Activated CD4-positive, alpha-beta memory T cell treated with anti-CD3 and anti-CD28 coated beads for 36 hours (primary cell): ENCODE results near the gene HMGB1. TPM values are rescaled to one million over a fixed set of nuclear protein-coding genes. Genes with fewer than 3 reads are reported as not detected.

Source experiments
- CTCF ChIA-PET: fragments of 350-600 bp; sonication (Branson Sonifier 250); formaldehyde crosslinking; loops from one replicate; lab custom pipeline; 2021; ENCODE audit warnings: antibody characterized with exemption, inconsistent platforms; lab: Charles Lee
- POLR2A ChIA-PET: fragments of 350-600 bp; sonication (Branson Sonifier 250); formaldehyde crosslinking; loops from one replicate; lab custom pipeline; 2021; ENCODE audit warnings: antibody characterized with exemption; lab: Charles Lee
- DNase-seq: peaks from one replicate; pipeline ENCODE4 v3.0.0-alpha.2; 2020
- H3K27ac Mint-ChIP-seq: one replicate; pipeline ENCODE4 v1.8.0; 2021; ENCODE audit warnings: mixed read lengths
- H3K27me3 Mint-ChIP-seq: one replicate; pipeline ENCODE4 v1.8.0; 2021; ENCODE audit warnings: mixed read lengths
- H3K36me3 Mint-ChIP-seq: one replicate; pipeline ENCODE4 v1.8.0; 2021; ENCODE audit warnings: mixed read lengths
- H3K4me1 Mint-ChIP-seq: one replicate; pipeline ENCODE4 v1.8.0; 2021; ENCODE audit warnings: low read depth, mixed read lengths
- H3K4me3 Mint-ChIP-seq: one replicate; pipeline ENCODE4 v1.8.0; 2021; ENCODE audit warnings: mild to moderate bottlenecking, mixed read lengths
- H3K9me3 Mint-ChIP-seq: one replicate; pipeline ENCODE4 v1.8.0; 2021; ENCODE audit warnings: mixed read lengths
- intact Hi-C: fragments of 100-400 bp; cut with micrococcal nuclease; formaldehyde crosslinking; loops from one replicate; pipeline ENCODE4 v1.15.1; 2023
- total RNA-seq, 2 experiments: library from RNA; stranded (reverse); gene quantifications; one replicate each; pipeline ENCODE4 v1.2.3, GENCODE V29; 2021

HMGB1 gene
- total RNA-seq, 2 experiments from 2014 or later = 689 to 693 TPM

- no peaks in the 10 kb centered on the region for H3K4me1 Mint-ChIP-seq
- H3K27me3 Mint-ChIP-seq = no peaks in the 10 kb centered on the region
- no peak overlapping the region for H3K27ac Mint-ChIP-seq
- no peaks in the 10 kb centered on the region for H3K36me3 Mint-ChIP-seq
- no peak overlapping the region for H3K4me3 Mint-ChIP-seq
- intact Hi-C loops = no loop called here
- H3K9me3 Mint-ChIP-seq = no peaks in the 10 kb centered on the region
- POLR2A ChIA-PET = no interaction called here
- CTCF ChIA-PET = interaction anchor here (0.7 kb wide), 1 partner anchor 93 kb away, joined by 3 read pairs; no protein-coding TSS in a partner anchor
- DNase-seq = no peak
Measured at GRCh38 chr13:30486230-30487074, 20.7 kb upstream of the HMGB1 start.

GRCh38 chr13:30481241-30481760, 15.6 kb upstream of the HMGB1 start:
- ChIA-PET POLR2A (no interaction called here), CTCF (no interaction called here)
- H3K4me3 Mint-ChIP-seq = no peak overlapping the region
- no peaks in the 10 kb centered on the region for H3K36me3 Mint-ChIP-seq
- intact Hi-C loops = no loop called here
- H3K9me3 Mint-ChIP-seq = no peaks in the 10 kb centered on the region
- no peak for DNase-seq
- H3K4me1 Mint-ChIP-seq = no peaks in the 10 kb centered on the region
- no peak overlapping the region for H3K27ac Mint-ChIP-seq
- H3K27me3 Mint-ChIP-seq = no peaks in the 10 kb centered on the region

- H3K4me1 Mint-ChIP-seq = no peaks in the 10 kb centered on the region
- ChIA-PET POLR2A (no interaction called here), CTCF (no interaction called here)
- no peak overlapping the region for H3K27ac Mint-ChIP-seq
- intact Hi-C loops = no loop called here
- no peak overlapping the region for H3K4me3 Mint-ChIP-seq
- DNase-seq = no peak
- no peaks in the 10 kb centered on the region for H3K9me3 Mint-ChIP-seq
- no peaks in the 10 kb centered on the region for H3K36me3 Mint-ChIP-seq
- no peaks in the 10 kb centered on the region for H3K27me3 Mint-ChIP-seq
Measured at GRCh38 chr13:30480292-30480950, 14.7 kb upstream of the HMGB1 start.

GRCh38 chr13:30479883-30480219, 14.1 kb upstream of the HMGB1 start:
- CTCF ChIA-PET = no interaction called here
- DNase-seq = no peak

GRCh38 chr13:30479154-30479882, 13.6 kb upstream of the HMGB1 start:
- Mint-ChIP-seq H3K4me3 (no peak overlapping the region), H3K9me3 (no peaks in the 10 kb centered on the region), H3K36me3 (no peaks in the 10 kb centered on the region), H3K27ac (no peak overlapping the region), H3K4me1 (no peaks in the 10 kb centered on the region), H3K27me3 (no peaks in the 10 kb centered on the region)
- intact Hi-C loops = no loop called here
- ChIA-PET CTCF (no interaction called here), POLR2A (no interaction called here)
- no peak for DNase-seq

More at GRCh38 chr13:30479883-30480219, 14.1 kb upstream of the HMGB1 start:
- H3K4me3 Mint-ChIP-seq = no peak overlapping the region
- intact Hi-C loops = no loop called here
- no peak overlapping the region for H3K27ac Mint-ChIP-seq
- no peaks in the 10 kb centered on the region for H3K9me3 Mint-ChIP-seq
- no peaks in the 10 kb centered on the region for H3K36me3 Mint-ChIP-seq
- no peaks in the 10 kb centered on the region for H3K4me1 Mint-ChIP-seq
- POLR2A ChIA-PET = no interaction called here
- no peaks in the 10 kb centered on the region for H3K27me3 Mint-ChIP-seq

- POLR2A ChIA-PET = no interaction called here
- CTCF ChIA-PET = interaction anchor here (1.3 kb wide), 1 partner anchor 388 kb away, joined by 3 read pairs; no protein-coding TSS in a partner anchor
- DNase-seq = no peak
- intact Hi-C loops = no loop called here
- H3K27ac Mint-ChIP-seq = no peak overlapping the region
- no peaks in the 10 kb centered on the region for H3K4me1 Mint-ChIP-seq
- no peaks in the 10 kb centered on the region for H3K27me3 Mint-ChIP-seq
- H3K9me3 Mint-ChIP-seq = no peaks in the 10 kb centered on the region
- H3K36me3 Mint-ChIP-seq = no peaks in the 10 kb centered on the region
- H3K4me3 Mint-ChIP-seq = no peak overlapping the region
Measured at GRCh38 chr13:30477346-30478195, 11.8 kb upstream of the HMGB1 start.

- no peak overlapping the region for H3K4me3 Mint-ChIP-seq
- POLR2A ChIA-PET = no interaction called here
Measured at GRCh38 chr13:30473675-30474074, 7.9 kb upstream of the HMGB1 start.

GRCh38 chr13:30466841-30467252, 1.1 kb upstream of the HMGB1 start:
- ChIA-PET CTCF (interaction anchor here (0.6 to 1.6 kb wide), 2 partner anchors 92 to 149 kb away, joined by 3 read pairs; no protein-coding TSS in a partner anchor), POLR2A (interaction anchor here (1.6 to 3.8 kb wide), 2 partner anchors 38 to 150 kb away, joined by 5 to 46 read pairs; partner anchors contain the start of gene USPL1)
- Mint-ChIP-seq H3K27ac (peak overlapping the region; percentile 99), H3K4me1 (peaks cover 25% of the 10 kb centered on the region), H3K36me3 (peaks cover 25% of the 10 kb centered on the region), H3K9me3 (no peaks in the 10 kb centered on the region), H3K4me3 (peak overlapping the region; percentile 89), H3K27me3 (peaks cover 3% of the 10 kb centered on the region)
- DNase-seq = no peak
- intact Hi-C loops = loop anchor here (1.0 to 10.0 kb wide), 9 partner anchors 85 to 872 kb away; partner anchors contain the start of genes KATNAL1, SLC7A1 and USPL1

More at GRCh38 chr13:30473675-30474074, 7.9 kb upstream of the HMGB1 start:
- Mint-ChIP-seq H3K4me1 (no peaks in the 10 kb centered on the region), H3K9me3 (no peaks in the 10 kb centered on the region), H3K27me3 (no peaks in the 10 kb centered on the region), H3K27ac (no peak overlapping the region), H3K36me3 (no peaks in the 10 kb centered on the region)
- intact Hi-C loops = no loop called here
- no peak for DNase-seq
- CTCF ChIA-PET = no interaction called here

- Mint-ChIP-seq H3K4me1 (peaks cover 29% of the 10 kb centered on the region), H3K27me3 (peaks cover 3% of the 10 kb centered on the region), H3K27ac (peak overlapping the region; percentile 99), H3K4me3 (peak overlapping the region; percentile 89), H3K36me3 (peaks cover 27% of the 10 kb centered on the region), H3K9me3 (no peaks in the 10 kb centered on the region)
- ChIA-PET CTCF (interaction anchor here (0.6 to 2.2 kb wide), 3 partner anchors 92 to 337 kb away, joined by 3 to 8 read pairs (median 3); no protein-coding TSS in a partner anchor), POLR2A (interaction anchor here (0.5 to 3.8 kb wide), 7 partner anchors 8 to 324 kb away, joined by 3 to 46 read pairs (median 4); partner anchors contain the start of gene USPL1)
- peak; percentile 59 for DNase-seq
- intact Hi-C loops = loop anchor here (1.0 to 10.0 kb wide), 9 partner anchors 86 to 872 kb away; partner anchors contain the start of genes KATNAL1, SLC7A1 and USPL1
Measured at GRCh38 chr13:30466358-30466714, 600 bp upstream of the HMGB1 start.

- H3K4me1 Mint-ChIP-seq = peaks cover 31% of the 10 kb centered on the region
- H3K4me3 Mint-ChIP-seq = no peak overlapping the region
- H3K9me3 Mint-ChIP-seq = no peaks in the 10 kb centered on the region
- intact Hi-C loops = loop anchor here (2.0 to 10.0 kb wide), 9 partner anchors 34 to 870 kb away; partner anchors contain the start of genes SLC7A1, UBE2L5 and UBL3
- POLR2A ChIA-PET = interaction anchor here (0.8 to 3.8 kb wide), 6 partner anchors 35 to 319 kb away, joined by 3 to 46 read pairs (median 6); partner anchors contain the start of gene USPL1
- CTCF ChIA-PET = interaction anchor here (0.6 to 2.2 kb wide), 2 partner anchors 67 to 338 kb away, joined by 3 to 8 read pairs; no protein-coding TSS in a partner anchor
- H3K36me3 Mint-ChIP-seq = peaks cover 29% of the 10 kb centered on the region
- no peak for DNase-seq
- peaks cover 3% of the 10 kb centered on the region for H3K27me3 Mint-ChIP-seq
- H3K27ac Mint-ChIP-seq = no peak overlapping the region
Measured at GRCh38 chr13:30465343-30465592, 468 bp downstream of the HMGB1 start.
